A673 (cell line): ENCODE results near the gene DHRS3.

ENCODE experiments used
- CTCF ChIP-seq: fragments of 300-800, 200-600 bp; sonication (generic); conservative IDR thresholded peaks from 2 replicates; pipeline ENCODE4 v1.5.1; 2017; ENCODE audit warnings: low read depth, mild to moderate bottlenecking, antibody characterized with exemption, low read length, moderate library complexity, mixed read lengths
- EZH2 ChIP-seq: fragments of 200-600 bp; sonication (generic); IDR thresholded peaks from 2 replicates; pipeline ENCODE4 v1.6.1; 2017; ENCODE audit warnings: borderline replicate concordance, low read depth, mild to moderate bottlenecking, mixed read lengths, antibody characterized with exemption, low read length; ENCODE audit not compliant: poor library complexity, severe bottlenecking

- TF ChIP-seq CTCF (no peak), EZH2 (no peak)
These were observed 32.0 kb upstream of the DHRS3 start for GRCh38 chr1:12649971-12650421.
